ENCODE measurements around the gene CACNA2D3.

Gene CACNA2D3

GRCh38 chr3:54873059-54874010 lies 751.0 kb downstream of the CACNA2D3 start:
- Histone ChIP-seq H3K4me1 (ENCODE audit: control insufficient read depth in 2 of 2, insufficient read depth in 1 of 2, low read depth in 1 of 2, low read length in 2 of 2) (peaks cover 2 to 4% of the 10 kb centered on the region in 2 donors), H3K4ac (ENCODE audit: low read length) (no peak overlapping the region), H2AFZ (ENCODE audit: low read length) (no peak overlapping the region), H3K4me3 (ENCODE audit: low read length in 2 of 2) (no peak overlapping the region), H3K9ac (ENCODE audit: low read depth, low read length, poor library complexity) (no peak overlapping the region), H2BK120ac (ENCODE audit: low read depth, low read length) (no peak overlapping the region), H3K36me3 (replicated peaks in 1 of 2; ENCODE audit: control insufficient read depth in 2 of 2, insufficient read depth in 2 of 2, low read length in 2 of 2) (no peaks in the 10 kb centered on the region), H3K79me1 (ENCODE audit: low read depth, low read length) (no peaks in the 10 kb centered on the region), H2BK15ac (ENCODE audit: low read length) (no peak overlapping the region), H4K8ac (ENCODE audit: low read depth, low read length) (no peak overlapping the region), H3K27ac (replicated peaks; ENCODE audit: low read length) (no peak overlapping the region), H3K23ac (ENCODE audit: low read depth, low read length, poor library complexity) (no peak overlapping the region), H3K4me2 (ENCODE audit: insufficient read depth, low read length, poor library complexity, severe bottlenecking) (no peak overlapping the region), H3K9me3 (replicated peaks in 1 of 2; ENCODE audit: control insufficient read depth in 2 of 2, insufficient read depth in 1 of 2, low read depth in 1 of 2, low read length in 2 of 2) (no peaks in the 10 kb centered on the region), H4K91ac (ENCODE audit: low read depth, low read length, poor library complexity) (no peak overlapping the region), H3K18ac (ENCODE audit: low read length) (no peak overlapping the region), H3K27me3 (ENCODE audit: control insufficient read depth in 3 of 3, insufficient read depth in 3 of 3, low read depth in 1 of 3, low read length in 3 of 3) (no peaks in the 10 kb centered on the region), H2BK12ac (ENCODE audit: low read length) (no peak overlapping the region), H2AK5ac (ENCODE audit: low read depth, low read length) (no peak overlapping the region), H3K14ac (ENCODE audit: low read length) (no peak overlapping the region), H2BK5ac (ENCODE audit: low read length) (no peak overlapping the region)
- no CpG with 5 or more reads among the region's 8 CpGs for WGBS, 2 donors (ENCODE audit: extremely low coverage in 2 of 2, insufficient read length in 2 of 2, insufficient replicate concordance in 1 of 2)
- no peak for DNase-seq (ENCODE audit: low spot score)

GRCh38 chr3:54874816-54875556 lies 752.6 kb downstream of the CACNA2D3 start:
- no peak overlapping the region for H4K91ac ChIP-seq (ENCODE audit: low read depth, low read length, poor library complexity)
- no peak overlapping the region for H3K14ac ChIP-seq (ENCODE audit: low read length)
- DNase-seq (ENCODE audit: low spot score) = no peak
- H4K8ac ChIP-seq (ENCODE audit: low read depth, low read length) = no peak overlapping the region
- no peak overlapping the region for H3K4me3 ChIP-seq (ENCODE audit: low read length in 2 of 2)
- H2AFZ ChIP-seq (ENCODE audit: low read length) = no peak overlapping the region
- peaks cover 2 to 4% of the 10 kb centered on the region in 2 donors for H3K4me1 ChIP-seq (ENCODE audit: control insufficient read depth in 2 of 2, insufficient read depth in 1 of 2, low read depth in 1 of 2, low read length in 2 of 2)
- no peaks in the 10 kb centered on the region for H3K36me3 ChIP-seq (replicated peaks in 1 of 2; ENCODE audit: control insufficient read depth in 2 of 2, insufficient read depth in 2 of 2, low read length in 2 of 2)
- no peak overlapping the region for H2BK12ac ChIP-seq (ENCODE audit: low read length)
- no peak overlapping the region for H3K18ac ChIP-seq (ENCODE audit: low read length)
- H3K23ac ChIP-seq (ENCODE audit: low read depth, low read length, poor library complexity) = no peak overlapping the region
- H3K4me2 ChIP-seq (ENCODE audit: insufficient read depth, low read length, poor library complexity, severe bottlenecking) = no peak overlapping the region
- no peak overlapping the region for H2BK15ac ChIP-seq (ENCODE audit: low read length)
- no peak overlapping the region for H3K9ac ChIP-seq (ENCODE audit: low read depth, low read length, poor library complexity)
- H3K9me3 ChIP-seq (replicated peaks in 1 of 2; ENCODE audit: control insufficient read depth in 2 of 2, insufficient read depth in 1 of 2, low read depth in 1 of 2, low read length in 2 of 2) = no peaks in the 10 kb centered on the region
- H2BK120ac ChIP-seq (ENCODE audit: low read depth, low read length) = no peak overlapping the region
- H3K79me1 ChIP-seq (ENCODE audit: low read depth, low read length) = no peaks in the 10 kb centered on the region
- H3K4ac ChIP-seq (ENCODE audit: low read length) = no peak overlapping the region
- no peak overlapping the region for H3K27ac ChIP-seq (replicated peaks; ENCODE audit: low read length)
- H3K27me3 ChIP-seq (ENCODE audit: control insufficient read depth in 3 of 3, insufficient read depth in 3 of 3, low read depth in 1 of 3, low read length in 3 of 3) = no peaks in the 10 kb centered on the region
- WGBS, 2 donors (ENCODE audit: extremely low coverage in 2 of 2, insufficient read length in 2 of 2, insufficient replicate concordance in 1 of 2) = no CpG with 5 or more reads among the region's 7 CpGs
- H2AK5ac ChIP-seq (ENCODE audit: low read depth, low read length) = no peak overlapping the region
- H2BK5ac ChIP-seq (ENCODE audit: low read length) = no peak overlapping the region

GRCh38 chr3:54875596-54876268 lies 753.4 kb downstream of the CACNA2D3 start:
- H3K4me1 ChIP-seq (ENCODE audit: control insufficient read depth in 2 of 2, insufficient read depth in 1 of 2, low read depth in 1 of 2, low read length in 2 of 2) = peaks cover 2% of the 10 kb centered on the region in 2 donors
- H2AK5ac ChIP-seq (ENCODE audit: low read depth, low read length) = no peak overlapping the region
- no peak overlapping the region for H2BK120ac ChIP-seq (ENCODE audit: low read depth, low read length)
- no peak overlapping the region for H2BK5ac ChIP-seq (ENCODE audit: low read length)
- H3K18ac ChIP-seq (ENCODE audit: low read length) = no peak overlapping the region
- H3K4ac ChIP-seq (ENCODE audit: low read length) = no peak overlapping the region
- no peak overlapping the region for H4K8ac ChIP-seq (ENCODE audit: low read depth, low read length)
- no peak overlapping the region for H3K23ac ChIP-seq (ENCODE audit: low read depth, low read length, poor library complexity)
- no CpG with 5 or more reads among the region's 8 CpGs for WGBS, 2 donors (ENCODE audit: extremely low coverage in 2 of 2, insufficient read length in 2 of 2, insufficient replicate concordance in 1 of 2)
- no peaks in the 10 kb centered on the region for H3K27me3 ChIP-seq (ENCODE audit: control insufficient read depth in 3 of 3, insufficient read depth in 3 of 3, low read depth in 1 of 3, low read length in 3 of 3)
- no peaks in the 10 kb centered on the region for H3K9me3 ChIP-seq (replicated peaks in 1 of 2; ENCODE audit: control insufficient read depth in 2 of 2, insufficient read depth in 1 of 2, low read depth in 1 of 2, low read length in 2 of 2)
- H3K36me3 ChIP-seq (replicated peaks in 1 of 2; ENCODE audit: control insufficient read depth in 2 of 2, insufficient read depth in 2 of 2, low read length in 2 of 2) = no peaks in the 10 kb centered on the region
- no peak overlapping the region for H2AFZ ChIP-seq (ENCODE audit: low read length)
- no peak for DNase-seq (ENCODE audit: low spot score)
- H3K27ac ChIP-seq (replicated peaks; ENCODE audit: low read length) = no peak overlapping the region
- no peak overlapping the region for H2BK12ac ChIP-seq (ENCODE audit: low read length)
- H3K4me3 ChIP-seq (ENCODE audit: low read length in 2 of 2) = no peak overlapping the region
- no peak overlapping the region for H3K9ac ChIP-seq (ENCODE audit: low read depth, low read length, poor library complexity)
- no peak overlapping the region for H3K4me2 ChIP-seq (ENCODE audit: insufficient read depth, low read length, poor library complexity, severe bottlenecking)
- no peak overlapping the region for H2BK15ac ChIP-seq (ENCODE audit: low read length)
- no peaks in the 10 kb centered on the region for H3K79me1 ChIP-seq (ENCODE audit: low read depth, low read length)
- no peak overlapping the region for H3K14ac ChIP-seq (ENCODE audit: low read length)
- H4K91ac ChIP-seq (ENCODE audit: low read depth, low read length, poor library complexity) = no peak overlapping the region

Measured in neuronal stem cell (in vitro differentiated cells).